Measurements from ENCODE around the gene DOC2A.

Gene DOC2A

GRCh38 chr16:29972992-29973383, 37.8 kb downstream of the DOC2A start:
- DNase-seq (ENCODE audit: low read depth): no peak
- TF ChIP-seq, protein P1, sequence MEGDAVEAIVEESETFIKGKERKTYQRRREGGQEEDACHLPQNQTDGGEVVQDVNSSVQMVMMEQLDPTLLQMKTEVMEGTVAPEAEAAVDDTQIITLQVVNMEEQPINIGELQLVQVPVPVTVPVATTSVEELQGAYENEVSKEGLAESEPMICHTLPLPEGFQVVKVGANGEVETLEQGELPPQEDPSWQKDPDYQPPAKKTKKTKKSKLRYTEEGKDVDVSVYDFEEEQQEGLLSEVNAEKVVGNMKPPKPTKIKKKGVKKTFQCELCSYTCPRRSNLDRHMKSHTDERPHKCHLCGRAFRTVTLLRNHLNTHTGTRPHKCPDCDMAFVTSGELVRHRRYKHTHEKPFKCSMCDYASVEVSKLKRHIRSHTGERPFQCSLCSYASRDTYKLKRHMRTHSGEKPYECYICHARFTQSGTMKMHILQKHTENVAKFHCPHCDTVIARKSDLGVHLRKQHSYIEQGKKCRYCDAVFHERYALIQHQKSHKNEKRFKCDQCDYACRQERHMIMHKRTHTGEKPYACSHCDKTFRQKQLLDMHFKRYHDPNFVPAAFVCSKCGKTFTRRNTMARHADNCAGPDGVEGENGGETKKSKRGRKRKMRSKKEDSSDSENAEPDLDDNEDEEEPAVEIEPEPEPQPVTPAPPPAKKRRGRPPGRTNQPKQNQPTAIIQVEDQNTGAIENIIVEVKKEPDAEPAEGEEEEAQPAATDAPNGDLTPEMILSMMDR (conservative IDR thresholded peaks at IDR 0.05; ENCODE audit: control insufficient read depth, insufficient read depth, low read depth, low read length): no peak
- no peak overlapping the region for H3K4me3 ChIP-seq (ENCODE audit: control insufficient read depth, low read depth, low read length)

DNA sequence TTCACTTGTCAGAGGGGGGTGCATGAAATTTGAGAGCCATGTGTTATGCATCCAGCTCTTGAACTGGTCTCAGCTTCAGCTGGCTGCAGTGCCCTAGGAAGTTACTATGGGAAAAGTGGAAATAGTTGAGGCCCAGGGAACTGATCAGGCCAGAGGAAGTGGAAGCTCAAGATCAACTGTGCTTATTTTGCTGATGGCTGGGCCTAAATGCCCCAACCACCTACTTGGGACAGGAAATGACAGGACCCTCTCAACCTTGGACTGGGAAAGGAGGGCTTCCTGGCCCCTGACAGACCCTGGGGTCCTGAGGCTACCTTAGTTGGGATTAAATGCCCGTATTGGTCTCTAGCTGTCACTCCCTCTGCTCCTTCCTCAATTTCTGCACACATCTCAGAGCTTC, 38.3 kb downstream of the DOC2A start:
- TF ChIP-seq, protein P1 (conservative IDR thresholded peaks at IDR 0.05; ENCODE audit: control insufficient read depth, insufficient read depth, low read depth, low read length): no peak
- H3K4me3 ChIP-seq (ENCODE audit: control insufficient read depth, low read depth, low read length): no peak overlapping the region
- no peak for DNase-seq (ENCODE audit: low read depth)

DNA sequence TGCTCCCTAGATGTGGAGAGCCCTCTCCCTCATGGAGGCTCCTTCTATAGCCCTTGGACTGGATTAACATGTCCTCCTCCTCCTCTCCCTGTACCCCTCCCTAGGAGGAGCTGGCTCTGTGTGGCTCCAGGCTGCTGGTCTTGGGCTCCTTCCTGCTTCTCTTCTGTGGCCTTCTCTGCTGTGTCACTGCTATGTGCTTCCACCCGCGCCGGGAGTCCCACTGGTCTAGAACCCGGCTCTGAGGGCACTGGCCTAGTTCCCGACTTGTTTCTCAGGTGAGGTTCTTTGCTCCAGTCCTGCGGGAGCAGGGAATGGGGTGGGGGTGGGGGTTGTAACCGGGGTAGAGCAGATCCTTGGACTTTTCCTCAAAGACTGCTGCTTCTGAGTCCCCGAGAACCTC, 39.5 kb downstream of the DOC2A start:
- no peak overlapping the region for H3K4me3 ChIP-seq (ENCODE audit: control insufficient read depth, low read depth, low read length)
- TF ChIP-seq, protein P1 (conservative IDR thresholded peaks at IDR 0.05; ENCODE audit: control insufficient read depth, insufficient read depth, low read depth, low read length): no peak
- no peak for DNase-seq (ENCODE audit: low read depth)

DNA sequence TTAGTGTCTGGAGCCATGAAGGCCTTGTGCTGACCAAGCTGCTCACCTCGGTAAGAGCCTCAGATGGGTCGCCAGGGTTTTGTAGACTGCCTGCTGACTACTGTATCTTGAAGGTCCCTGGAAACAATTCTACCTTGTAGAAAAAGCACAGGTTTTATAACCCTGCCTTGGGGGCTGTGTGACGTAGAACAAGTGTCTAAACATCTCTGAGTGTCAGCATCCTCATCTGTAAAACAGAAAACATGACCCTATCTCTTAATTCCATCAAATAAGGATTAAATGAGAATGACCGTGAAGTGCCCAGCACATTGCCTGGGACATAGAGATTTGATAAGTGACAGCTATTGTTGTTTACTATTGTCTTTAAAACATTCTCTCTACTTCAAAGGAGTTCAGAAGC, 42.6 kb downstream of the DOC2A start:
- no peak overlapping the region for H3K4me3 ChIP-seq (ENCODE audit: control insufficient read depth, low read depth, low read length)
- DNase-seq (ENCODE audit: low read depth): no peak
- TF ChIP-seq, protein P1 (conservative IDR thresholded peaks at IDR 0.05; ENCODE audit: control insufficient read depth, insufficient read depth, low read depth, low read length): no peak

GRCh38 chr16:29963021-29963743, 47.6 kb downstream of the DOC2A start:
- H3K4me3 ChIP-seq (ENCODE audit: control insufficient read depth, low read depth, low read length): peak overlapping the region; percentile 75
- TF ChIP-seq, protein P1 (conservative IDR thresholded peaks at IDR 0.05; ENCODE audit: control insufficient read depth, insufficient read depth, low read depth, low read length): no peak
- no peak for DNase-seq (ENCODE audit: low read depth)

DNA sequence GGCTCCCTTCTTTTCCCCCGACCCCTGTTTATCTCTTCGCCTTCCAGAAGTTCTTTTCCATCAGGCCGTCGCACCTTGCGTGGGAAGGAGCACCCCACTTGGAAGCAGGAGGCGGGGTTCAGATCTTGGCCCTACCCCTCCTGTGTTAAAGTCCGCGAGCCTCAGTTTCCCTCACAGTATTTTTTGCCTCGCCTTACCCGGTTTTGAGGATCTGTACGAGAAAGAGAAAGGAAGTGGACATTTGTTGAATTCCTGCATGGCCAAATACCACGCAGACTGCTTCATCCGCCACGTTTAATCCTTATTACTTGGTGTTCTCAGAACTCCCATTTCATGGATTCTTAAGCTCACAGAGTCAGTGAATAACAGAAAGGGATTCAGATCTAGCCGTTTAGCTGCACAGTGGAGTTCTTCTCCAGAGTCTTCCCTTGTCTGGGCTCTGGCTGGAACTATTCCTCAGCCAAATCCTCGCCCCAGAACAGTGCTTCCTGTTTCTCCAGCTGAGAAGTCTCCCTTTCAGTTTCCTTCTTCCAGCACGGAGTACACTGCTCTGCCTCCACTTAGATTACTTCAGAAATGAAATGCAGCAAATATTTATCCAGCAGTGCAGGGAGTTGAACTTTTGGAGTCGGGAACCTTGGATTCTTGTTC, 48.4 kb downstream of the DOC2A start:
- TF ChIP-seq, protein P1 (conservative IDR thresholded peaks at IDR 0.05; ENCODE audit: control insufficient read depth, insufficient read depth, low read depth, low read length): no peak

More for the DNA sequence above, 48.4 kb downstream of the DOC2A start:
- peak; percentile 40 for DNase-seq (ENCODE audit: low read depth)
- H3K4me3 ChIP-seq (ENCODE audit: control insufficient read depth, low read depth, low read length): peak overlapping the region; percentile 75
